WTC11 (cell line): ENCODE results near the gene ADCY5. TPM values are rescaled to one million over a fixed set of nuclear protein-coding genes. Genes with fewer than 3 reads are reported as not detected.
"Not testable (repeated sequence)": the region's sequence is repeated elsewhere in the genome, so short reads cannot be mapped to it uniquely, and the experiment has no call there.

Experiments used
- ATAC-seq: fragments of 200-7000 bp; cut with Tn5 transposase; 2 replicates; pipeline ENCODE4 v1.10.0; 2021; ENCODE audit warnings: mild to moderate bottlenecking, moderate library complexity
- CTCF ChIA-PET: fragments of 300-600 bp; sonication (Branson Sonifier 250); formaldehyde crosslinking; loops from one replicate; lab custom pipeline; 2021; ENCODE audit warnings: antibody characterized with exemption; lab: Charles Lee
- POLR2A ChIA-PET: fragments of 350-600 bp; sonication (Branson Sonifier 250); formaldehyde crosslinking; loops from one replicate; lab custom pipeline; 2021; ENCODE audit warnings: antibody characterized with exemption; lab: Charles Lee
- DNase-seq: peaks from one replicate; pipeline ENCODE4 v3.0.0; 2021; ENCODE audit warnings: low spot score
- H3K27ac Mint-ChIP-seq: 2 replicates; pipeline ENCODE4 v1.8.0; 2021; ENCODE audit warnings: mixed read lengths
- H3K27me3 Mint-ChIP-seq: 2 replicates; pipeline ENCODE4 v1.8.0; 2021; ENCODE audit warnings: low read depth, mild to moderate bottlenecking, moderate library complexity, mixed read lengths
- H3K36me3 Mint-ChIP-seq: 2 replicates; pipeline ENCODE4 v1.8.0; 2021; ENCODE audit warnings: mixed read lengths
- H3K4me1 Mint-ChIP-seq: 2 replicates; pipeline ENCODE4 v1.8.0; 2022; ENCODE audit warnings: mixed read lengths
- H3K4me3 Mint-ChIP-seq: 2 replicates; pipeline ENCODE4 v1.8.0; 2021; ENCODE audit warnings: mild to moderate bottlenecking, moderate library complexity, mixed read lengths
- H3K9me3 Mint-ChIP-seq: 2 replicates; pipeline ENCODE4 v1.8.0; 2021; ENCODE audit warnings: mixed read lengths
- ARID4B ChIP-seq: sonication (generic); formaldehyde crosslinking; IDR thresholded peaks from 2 replicates; pipeline ENCODE4 v1.8.0; 2023; ENCODE audit warnings: missing genetic modification reagents, mild to moderate bottlenecking, borderline replicate concordance
- CREM ChIP-seq: sonication (generic); formaldehyde crosslinking; IDR thresholded peaks from 2 replicates; pipeline ENCODE4 v1.8.1; 2022; ENCODE audit warnings: mild to moderate bottlenecking, missing genetic modification reagents, moderate library complexity
- E2F5 ChIP-seq: sonication (generic); formaldehyde crosslinking; IDR thresholded peaks from 2 replicates; pipeline ENCODE4 v1.8.1; 2022; ENCODE audit warnings: mild to moderate bottlenecking, moderate library complexity, missing genetic modification reagents
- GABPB1 ChIP-seq: sonication (generic); formaldehyde crosslinking; IDR thresholded peaks from 2 replicates; pipeline ENCODE4 v1.8.1; 2023; ENCODE audit warnings: mild to moderate bottlenecking, missing genetic modification reagents
- MLX ChIP-seq: sonication (generic); formaldehyde crosslinking; IDR thresholded peaks from 2 replicates; pipeline ENCODE4 v1.8.1; 2023; ENCODE audit warnings: mild to moderate bottlenecking, missing genetic modification reagents, moderate library complexity
- NR1H2 ChIP-seq: sonication (generic); formaldehyde crosslinking; IDR thresholded peaks from 2 replicates; pipeline ENCODE4 v1.9.0; 2021; ENCODE audit warnings: mild to moderate bottlenecking, moderate library complexity, missing genetic modification reagents
- PRRX2 ChIP-seq: fragments of 250-450 bp; sonication (Bioruptor Pico); IDR thresholded peaks from 2 replicates; pipeline ENCODE4 v1.8.0; 2021; ENCODE audit warnings: mild to moderate bottlenecking
- TCF7 ChIP-seq: sonication (generic); formaldehyde crosslinking; IDR thresholded peaks from 2 replicates; pipeline ENCODE4 v1.8.0; 2022; ENCODE audit warnings: mild to moderate bottlenecking, low read depth, missing genetic modification reagents, moderate library complexity
- TEAD1 ChIP-seq: sonication (generic); formaldehyde crosslinking; IDR thresholded peaks from 2 replicates; pipeline ENCODE4 v1.8.0; 2022; ENCODE audit warnings: mild to moderate bottlenecking, missing genetic modification reagents
- TEAD4 ChIP-seq: sonication (generic); formaldehyde crosslinking; IDR thresholded peaks from 2 replicates; pipeline ENCODE4 v1.8.0; 2022; ENCODE audit warnings: mild to moderate bottlenecking, missing genetic modification reagents
- USF1 ChIP-seq: sonication (generic); formaldehyde crosslinking; IDR thresholded peaks from 2 replicates; pipeline ENCODE4 v1.8.0; 2022; ENCODE audit warnings: mild to moderate bottlenecking, missing genetic modification reagents
- ZBTB43 ChIP-seq: sonication (generic); formaldehyde crosslinking; IDR thresholded peaks from 2 replicates; pipeline ENCODE4 v1.8.1; 2023; ENCODE audit warnings: mild to moderate bottlenecking, missing genetic modification reagents
- ZNF219 ChIP-seq: sonication (generic); formaldehyde crosslinking; IDR thresholded peaks from 2 replicates; pipeline ENCODE4 v1.8.0; 2023; ENCODE audit warnings: missing genetic modification reagents, mild to moderate bottlenecking, borderline replicate concordance
- ZNF232 ChIP-seq: sonication (generic); formaldehyde crosslinking; IDR thresholded peaks from 2 replicates; pipeline ENCODE4 v1.8.0; 2022; ENCODE audit warnings: mild to moderate bottlenecking, missing genetic modification reagents
- ZNF281 ChIP-seq: sonication (generic); formaldehyde crosslinking; IDR thresholded peaks from 2 replicates; pipeline ENCODE4 v1.8.0; 2023; ENCODE audit warnings: mild to moderate bottlenecking, missing genetic modification reagents
- ZNF425 ChIP-seq: fragments of 250-450 bp; sonication (Bioruptor Pico); conservative IDR thresholded peaks from 2 replicates; pipeline ENCODE4 v1.9.0; 2021; ENCODE audit warnings: mild to moderate bottlenecking
- total RNA-seq: library from RNA; stranded (reverse); gene quantifications from 3 replicates; pipeline ENCODE4 v1.2.3, GENCODE V29; 2021

ADCY5 gene
- total RNA-seq, 1 experiment from 2014 or later, result 23.5 TPM

- Mint-ChIP-seq H3K27me3 (no peaks in the 10 kb centered on the region; the same call in 1 of the 2 replicates), H3K4me1 (no peaks in the 10 kb centered on the region), H3K27ac (no peak overlapping the region), H3K9me3 (no peaks in the 10 kb centered on the region), H3K4me3 (no peak overlapping the region), H3K36me3 (peaks cover 3% of the 10 kb centered on the region; the same call in 1 of the 2 replicates)
- TF ChIP-seq CREM (CRISPR knock-in tag) (no peak), ZNF425 (CRISPR knock-in tag) (no peak), USF1 (CRISPR knock-in tag) (no peak)
- DNase-seq (no peak), ATAC-seq (peak; percentile 44)
- ChIA-PET POLR2A (no interaction called here), CTCF (interaction anchor here (0.5 to 4.1 kb wide), 56 partner anchors 9 to 207 kb away, joined by 3 to 46 read pairs (median 4); partner anchors contain the start of gene ADCY5)
Observed at GRCh38 chr3:123488645-123489347, 39.9 kb upstream of the ADCY5 start.

- CTCF ChIA-PET, POLR2A ChIA-PET, H3K27ac Mint-ChIP-seq, H3K4me1 Mint-ChIP-seq, H3K36me3 Mint-ChIP-seq, H3K27me3 Mint-ChIP-seq, DNase-seq, H3K4me3 Mint-ChIP-seq, ATAC-seq, H3K9me3 Mint-ChIP-seq: not testable (repeated sequence)
Observed at GRCh38 chr3:123487063-123487462, 38.2 kb upstream of the ADCY5 start.

- POLR2A ChIA-PET, result no interaction called here
- no peak for ATAC-seq
- TF ChIP-seq TEAD1 (CRISPR knock-in tag), result no peak
- TF ChIP-seq USF1 (CRISPR knock-in tag), result no peak
- TF ChIP-seq E2F5, result no peak
- TF ChIP-seq PRRX2 (CRISPR knock-in tag), result no peak
- no peak for TF ChIP-seq TEAD4
- TF ChIP-seq ZNF232 (CRISPR knock-in tag), result no peak
- TF ChIP-seq ZBTB43, result no peak
- no peak for TF ChIP-seq ARID4B
- no peak for TF ChIP-seq ZNF281 (CRISPR knock-in tag)
- TF ChIP-seq MLX, result no peak
- no peak for TF ChIP-seq GABPB1 (CRISPR knock-in tag)
- no peak for TF ChIP-seq TCF7 (CRISPR knock-in tag)
- no peak for TF ChIP-seq ZNF219 (CRISPR knock-in tag)
- no peak for TF ChIP-seq NR1H2 (CRISPR knock-in tag)
Observed at GRCh38 chr3:123486460-123486859, 37.6 kb upstream of the ADCY5 start.

More at GRCh38 chr3:123486460-123486859, 37.6 kb upstream of the ADCY5 start:
- H3K4me1 Mint-ChIP-seq, result no peaks in the 10 kb centered on the region
- no peak overlapping the region for H3K4me3 Mint-ChIP-seq
- no peak overlapping the region for H3K27ac Mint-ChIP-seq
- DNase-seq, result no peak
- peaks cover 3% of the 10 kb centered on the region; the same call in 1 of the 2 replicates for H3K36me3 Mint-ChIP-seq
- CTCF ChIA-PET, result no interaction called here
- H3K9me3 Mint-ChIP-seq, result no peaks in the 10 kb centered on the region
- no peaks in the 10 kb centered on the region; the same call in 1 of the 2 replicates for H3K27me3 Mint-ChIP-seq
